HepG2 (cell line): ENCODE measurements around the gene TNNT3. TPM values are rescaled to one million over a fixed set of nuclear protein-coding genes. Genes with fewer than 3 reads are reported as not detected.

Source experiments
- ATAC-seq: fragments of 200-7000 bp; cut with Tn5 transposase; 3 replicates; pipeline ENCODE4 v1.9.1; 2020; ENCODE audit warnings: mild to moderate bottlenecking, moderate library complexity
- BruUV-seq: library from RNA; stranded (reverse); fragments of 400-500 nt; replicated peaks from 2 replicates; lab custom pipeline; 2021; lab: Mats Ljungman, UMichigan
- CTCF ChIA-PET: fragments of 300-600 bp; formaldehyde crosslinking; extraction: SDS; loops from one replicate; lab custom pipeline; 2021; ENCODE audit warnings: low total read pairs, inconsistent platforms, low intra/inter-chr PET ratio; lab: Yijun Ruan, JAX
- POLR2A ChIA-PET: fragments of 350-600 bp; sonication (Branson Sonifier 250); formaldehyde crosslinking; loops from one replicate; lab custom pipeline; 2020; ENCODE audit warnings: antibody characterized with exemption, inconsistent platforms; lab: Yijun Ruan, JAX
- DNase-seq: peaks from one replicate; pipeline ENCODE4 v3.0.0-alpha.2; 2015; ENCODE audit warnings: low spot score
- FAIRE-seq: peaks from 3 replicates; lab custom pipeline; 2011; peaks lifted over from hg19 to GRCh38; lab: Jason Lieb, UNC
- H2AFZ ChIP-seq: one replicate; pipeline ENCODE4 v1.6.1; 2011; ENCODE audit warnings: low read length, inconsistent platforms
- H3K27ac ChIP-seq: fragments of 300-600 bp; 3 replicates; pipeline ENCODE4 v1.8.0; 2011; ENCODE audit warnings: mixed run types, mild to moderate bottlenecking, mixed read lengths, low read length, inconsistent platforms; ENCODE audit not compliant: insufficient read depth; ENCODE audit errors: extremely low read length
- H3K27me3 ChIP-seq, 2 experiments: fragments of 200-600 bp in 1 of 2; 2 replicates in 1 of 2; 3 replicates in 1 of 2; pipeline versions ENCODE4 v1.6.0 to v1.8.0; 2011; ENCODE audit warnings: low read length in 2 of 2, mild to moderate bottlenecking in 2 of 2, moderate library complexity in 2 of 2, inconsistent platforms in 1 of 2; ENCODE audit not compliant: insufficient read depth in 2 of 2, control insufficient read depth in 1 of 2
- H3K36me3 ChIP-seq, 2 experiments: fragments of 200-600 bp in 1 of 2; replicated peaks in 1 of 2; 2 replicates in 1 of 2; 3 replicates in 1 of 2; pipeline versions ENCODE4 v1.5.1 to v1.8.0; 2011; ENCODE audit warnings: low read length in 2 of 2, inconsistent platforms in 1 of 2; ENCODE audit not compliant: insufficient read depth in 2 of 2, control insufficient read depth in 1 of 2
- H3K4me1 ChIP-seq: 2 replicates; pipeline ENCODE4 v1.5.1; 2012; ENCODE audit warnings: low read length, inconsistent platforms; ENCODE audit not compliant: insufficient read depth
- H3K4me2 ChIP-seq: 2 replicates; pipeline ENCODE4 v1.6.0; 2011; ENCODE audit warnings: low read depth, low read length, inconsistent platforms
- H3K4me3 ChIP-seq, 3 experiments: fragments of 200-600 bp in 1 of 3; sonication (generic), shearing (Covaris generic) in 1 of 3; replicated peaks in 1 of 3; 2 replicates each; pipeline ENCODE4 v1.5.1; 2011 to 2016; ENCODE audit warnings: low read length in 3 of 3, inconsistent platforms in 2 of 3, low read depth in 2 of 3, mild to moderate bottlenecking in 2 of 3, control low read depth in 1 of 3, mixed read lengths in 1 of 3; ENCODE audit not compliant: insufficient read depth in 1 of 3
- H3K79me2 ChIP-seq: one replicate; pipeline ENCODE4 v1.6.1; 2011; ENCODE audit warnings: low read length, inconsistent platforms; ENCODE audit not compliant: insufficient read depth
- H3K9ac ChIP-seq: 2 replicates; pipeline ENCODE4 v1.6.0; 2011; ENCODE audit warnings: mild to moderate bottlenecking, low read depth, low read length, inconsistent platforms; ENCODE audit not compliant: insufficient read depth
- H3K9me3 ChIP-seq: 2 replicates; pipeline ENCODE4 v1.5.1; 2012; ENCODE audit warnings: mild to moderate bottlenecking, low read length
- H4K20me1 ChIP-seq: 2 replicates; pipeline ENCODE4 v1.6.0; 2011; ENCODE audit warnings: inconsistent platforms, mild to moderate bottlenecking, low read length, moderate library complexity; ENCODE audit not compliant: insufficient read depth
- CCAR2 ChIP-seq: fragments of 200-400 bp; formaldehyde crosslinking; optimal IDR thresholded peaks from 2 replicates; pipeline ENCODE3; 2018; ENCODE audit warnings: low read depth, mild to moderate bottlenecking, low read length, moderate library complexity
- GABPB1 ChIP-seq: IDR thresholded peaks from 2 replicates; pipeline ENCODE4 v1.6.1; 2016; ENCODE audit warnings: mild to moderate bottlenecking, missing genetic modification reagents, moderate library complexity, missing compliant biosample characterization
- KLF13 ChIP-seq: sonication (generic); formaldehyde crosslinking; IDR thresholded peaks from 2 replicates; pipeline ENCODE4 v1.4.0; 2020; ENCODE audit warnings: mild to moderate bottlenecking, missing genetic modification reagents
- POLR2AphosphoS2 ChIP-seq: IDR thresholded peaks from 2 replicates; pipeline ENCODE4 v1.6.1; 2011; ENCODE audit warnings: low read depth, low read length, improper control_type of control experiment
- SIN3A ChIP-seq: IDR thresholded peaks from 2 replicates; pipeline ENCODE4 v1.6.1; 2011; ENCODE audit warnings: low read depth, mild to moderate bottlenecking, control low read depth, low read length, borderline replicate concordance
- SNAI1 ChIP-seq: sonication (generic); formaldehyde crosslinking; IDR thresholded peaks from 2 replicates; pipeline ENCODE4 v1.5.0; 2020; ENCODE audit warnings: mild to moderate bottlenecking, missing genetic modification reagents, borderline replicate concordance
- TEAD3 ChIP-seq: optimal IDR thresholded peaks from 2 replicates; pipeline ENCODE3; 2016; ENCODE audit warnings: borderline replicate concordance
- ZNF136 ChIP-seq: sonication (generic); formaldehyde crosslinking; IDR thresholded peaks from 2 replicates; pipeline ENCODE4 v1.8.1; 2022; ENCODE audit warnings: low read depth, mild to moderate bottlenecking, moderate library complexity, missing genetic modification reagents
- ZNF776 ChIP-seq: sonication (generic); formaldehyde crosslinking; IDR thresholded peaks from 2 replicates; pipeline ENCODE4 v1.4.0; 2020; ENCODE audit warnings: mild to moderate bottlenecking, missing genetic modification reagents
- WGBS: methylation state at CpG from one replicate; pipeline ENCODE4 v1.1.6; 2017; ENCODE audit warnings: low lambda C conversion rate; 5-methylcytosine and 5-hydroxymethylcytosine counted together
- in situ Hi-C: cut with HindIII; loops from 2 replicates; pipeline ENCODE4 v1.10.0; 2017; ENCODE audit warnings: low pct_unique_long_range_greater_than_20kb; ENCODE audit not compliant: extremely low pct_ligation_motif_present
- intact Hi-C: fragments of 100-400 bp; cut with micrococcal nuclease; formaldehyde crosslinking; loops from one replicate; pipeline ENCODE4 v1.10.0; 2022; ENCODE audit not compliant: unreplicated experiment
- polyA plus RNA-seq, 8 experiments: library from polyadenylated mRNA; depleted of rRNA in 3 of 8; stranded (reverse) in 7 of 8; unstranded in 1 of 8; fragments of >200 nt; fragmentation: Illumina TruSeq in 4 of 8; extraction: Trizol in 4 of 8; gene quantifications; 2 replicates each; pipeline versions ENCODE4 v1.2.1 to v1.2.3, GENCODE V29; 2011 to 2016; ENCODE audit warnings: low read depth in 4 of 8, missing spikeins in 1 of 8, mixed read lengths in 1 of 8; ENCODE audit not compliant: insufficient read depth in 1 of 8
- total RNA-seq, 5 experiments: library from RNA; depleted of rRNA; stranded (reverse); fragments of >200 nt; fragmentation: Illumina TruSeq; extraction: Trizol; gene quantifications; 2 replicates each; pipeline ENCODE4 v1.2.3, GENCODE V29; 2016; ENCODE audit warnings: low read depth in 1 of 5
- TF ChIP-seq, protein P1 (sequence below): sonication (generic); formaldehyde crosslinking; IDR thresholded peaks from 2 replicates; pipeline ENCODE4 v1.4.0; 2020; ENCODE audit warnings: missing genetic modification reagents, borderline replicate concordance

Gene TNNT3
- total and polyA plus RNA-seq, 2 of the 13 experiments (the other 11 are each of a cell fraction or from before 2014, with no cell fraction given): not detected

DNA sequence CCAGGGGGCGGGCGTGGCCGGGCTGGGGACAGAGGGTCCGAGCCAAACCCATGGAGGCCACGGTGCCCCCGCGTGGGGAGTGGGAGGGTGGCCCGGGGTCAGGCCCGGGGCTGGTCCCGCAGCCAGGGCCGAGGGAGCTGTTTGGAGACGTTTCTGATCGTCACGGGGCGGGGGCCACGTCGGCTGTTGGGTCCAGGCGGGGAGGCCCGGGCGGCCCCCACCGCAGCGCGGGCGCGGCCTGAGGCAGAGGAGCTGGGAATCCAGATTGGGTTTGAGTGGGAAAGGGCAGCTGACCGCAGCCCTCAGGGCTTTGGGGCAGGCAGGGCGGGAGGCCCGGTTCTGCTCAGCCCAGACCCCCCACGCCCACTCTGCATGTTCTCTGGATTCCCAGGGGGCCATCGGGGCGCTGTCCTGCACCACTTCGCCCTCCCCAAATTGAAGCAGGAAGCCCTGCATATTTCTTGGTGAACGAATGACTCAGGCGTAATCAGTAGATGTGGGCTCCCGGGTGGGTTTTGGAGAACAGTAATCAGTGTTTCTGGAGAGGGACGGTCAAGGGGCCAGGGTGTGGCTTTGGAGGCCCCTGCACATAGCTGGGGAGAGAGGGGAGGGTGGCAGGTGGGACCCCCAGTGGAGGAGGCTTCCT is 28.2 kb downstream of the TNNT3 start:
- FAIRE-seq: no peak
- CTCF ChIA-PET: interaction anchor here (2.0 to 4.7 kb wide), 2 partner anchors 202 to 204 kb away, joined by 5 to 27 read pairs; no protein-coding TSS in a partner anchor
- DNase-seq: no peak

More for the DNA sequence above, 28.2 kb downstream of the TNNT3 start:
- Histone ChIP-seq H3K9ac (no peak overlapping the region), H3K9me3 (no peaks in the 10 kb centered on the region), H2AFZ (no peak overlapping the region), H3K27me3 (peaks cover 0 to 1% of the 10 kb centered on the region in 2 experiments; a peak in 2 of 5 replicates), H3K36me3 (no peaks in the 10 kb centered on the region), H4K20me1 (no peaks in the 10 kb centered on the region), H3K27ac (no peak overlapping the region), H3K4me3 (no peak overlapping the region), H3K4me2 (no peak overlapping the region), H3K79me2 (no peaks in the 10 kb centered on the region), H3K4me1 (peaks cover 7% of the 10 kb centered on the region; the same call in 1 of the 2 replicates)
- POLR2A ChIA-PET: interaction anchor here (0.7 to 5.6 kb wide), 18 partner anchors 20 to 293 kb away, joined by 3 to 124 read pairs (median 4); partner anchors contain the start of gene IGF2
- no TSS peak for BruUV-seq
- no CpG with 5 or more reads among the region's 36 CpGs for WGBS
- intact Hi-C loops (no loop called here), in situ Hi-C loops (no loop called here)
- peak; percentile 24 for ATAC-seq
- TF ChIP-seq CCAR2: no peak
- no peak for TF ChIP-seq SNAI1 (CRISPR knock-in tag)
- no peak for TF ChIP-seq KLF13 (CRISPR knock-in tag)
- no peak for TF ChIP-seq TEAD3
- TF ChIP-seq, protein P1, sequence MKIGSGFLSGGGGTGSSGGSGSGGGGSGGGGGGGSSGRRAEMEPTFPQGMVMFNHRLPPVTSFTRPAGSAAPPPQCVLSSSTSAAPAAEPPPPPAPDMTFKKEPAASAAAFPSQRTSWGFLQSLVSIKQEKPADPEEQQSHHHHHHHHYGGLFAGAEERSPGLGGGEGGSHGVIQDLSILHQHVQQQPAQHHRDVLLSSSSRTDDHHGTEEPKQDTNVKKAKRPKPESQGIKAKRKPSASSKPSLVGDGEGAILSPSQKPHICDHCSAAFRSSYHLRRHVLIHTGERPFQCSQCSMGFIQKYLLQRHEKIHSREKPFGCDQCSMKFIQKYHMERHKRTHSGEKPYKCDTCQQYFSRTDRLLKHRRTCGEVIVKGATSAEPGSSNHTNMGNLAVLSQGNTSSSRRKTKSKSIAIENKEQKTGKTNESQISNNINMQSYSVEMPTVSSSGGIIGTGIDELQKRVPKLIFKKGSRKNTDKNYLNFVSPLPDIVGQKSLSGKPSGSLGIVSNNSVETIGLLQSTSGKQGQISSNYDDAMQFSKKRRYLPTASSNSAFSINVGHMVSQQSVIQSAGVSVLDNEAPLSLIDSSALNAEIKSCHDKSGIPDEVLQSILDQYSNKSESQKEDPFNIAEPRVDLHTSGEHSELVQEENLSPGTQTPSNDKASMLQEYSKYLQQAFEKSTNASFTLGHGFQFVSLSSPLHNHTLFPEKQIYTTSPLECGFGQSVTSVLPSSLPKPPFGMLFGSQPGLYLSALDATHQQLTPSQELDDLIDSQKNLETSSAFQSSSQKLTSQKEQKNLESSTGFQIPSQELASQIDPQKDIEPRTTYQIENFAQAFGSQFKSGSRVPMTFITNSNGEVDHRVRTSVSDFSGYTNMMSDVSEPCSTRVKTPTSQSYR (CRISPR knock-in tag): no peak
- TF ChIP-seq POLR2AphosphoS2: no peak
- TF ChIP-seq ZNF776: no peak
- TF ChIP-seq SIN3A: no peak
- no peak for TF ChIP-seq ZNF136 (CRISPR knock-in tag)
- TF ChIP-seq GABPB1 (CRISPR knock-in tag): no peak
